ENCODE measurements around the gene NMNAT2. TPM values are rescaled to one million over a fixed set of nuclear protein-coding genes. Genes with fewer than 3 reads are reported as not detected.
A peak's percentile ranks its signal among the peaks of the same experiment; 100 is the strongest.

NMNAT2 gene
- total and polyA plus RNA-seq, 2 of the 4 experiments (the other 2 are of a cell fraction) = 0.36 to 2.4 TPM

- intact Hi-C loops (cut with micrococcal nuclease) (loop anchor here (5.0 kb wide), 2 partner anchors 188 to 403 kb away; partner anchors contain the start of gene SMG7), dilution Hi-C loops (cut with HindIII; ENCODE audit: low sequenced_read_pairs, unreplicated experiment) (no loop called here), in situ Hi-C loops (cut with MboI; ENCODE audit: low sequenced_read_pairs) (loop anchor here (10.0 kb wide), 1 partner anchor 341 kb away; no protein-coding TSS in a partner anchor)
- no peak overlapping the region for H2BK5ac ChIP-seq (ENCODE audit: low read depth, low read length, poor library complexity, severe bottlenecking)
- H3K56ac ChIP-seq (ENCODE audit: extremely low read depth, insufficient read depth, low read length) = no peak overlapping the region
- no peak overlapping the region for H3K4me2 ChIP-seq (ENCODE audit: low read depth, low read length)
- H2AK9ac ChIP-seq (replicated peaks; ENCODE audit: low read depth, low read length, poor library complexity) = no peak overlapping the region
- H4K5ac ChIP-seq (ENCODE audit: low read depth, low read length) = no peak overlapping the region
- peaks cover 17% of the 10 kb centered on the region for H3K9me1 ChIP-seq (ENCODE audit: insufficient read depth, low read length)
- no peak overlapping the region for H3K23ac ChIP-seq (ENCODE audit: low read depth, low read length)
- peak overlapping the region; percentile 31 for H2AK5ac ChIP-seq (ENCODE audit: low read depth, low read length)
- no peaks in the 10 kb centered on the region for H3K27me3 ChIP-seq (ENCODE audit: control insufficient read depth, insufficient read depth, low read length)
- H3K36me3 ChIP-seq (ENCODE audit: control insufficient read depth, insufficient read depth, low read length) = no peaks in the 10 kb centered on the region
- DNase-seq (no peak), ATAC-seq (ENCODE audit: low read depth) (no peak)
- no CpG with 5 or more reads among the region's 5 CpGs for WGBS, 2 experiments (ENCODE audit: extremely low coverage in 2 of 2, insufficient read length in 1 of 2)
- H4K91ac ChIP-seq (ENCODE audit: insufficient read depth, low read depth, low read length) = no peak overlapping the region
- no peak overlapping the region for H3K18ac ChIP-seq (ENCODE audit: low read depth, low read length)
- POLR2A ChIA-PET (ENCODE audit: unreplicated experiment) = no interaction called here
- no peak overlapping the region for H3K4ac ChIP-seq (ENCODE audit: low read depth, low read length)
- H3K14ac ChIP-seq (replicated peaks; ENCODE audit: low read depth, low read length) = no peak overlapping the region
- TF ChIP-seq RCOR1 (IDR thresholded peaks at IDR 0.05; ENCODE audit: insufficient replicate concordance, low read length) (no peak), CEBPB (IDR thresholded peaks at IDR 0.05; ENCODE audit: low read depth, low read length) (no peak), CHD1 (IDR thresholded peaks at IDR 0.05; ENCODE audit: low read depth, low read length) (no peak), ELK1 (IDR thresholded peaks at IDR 0.05; ENCODE audit: borderline replicate concordance, low read depth, low read length) (no peak), MXI1 (IDR thresholded peaks at IDR 0.05; ENCODE audit: borderline replicate concordance, low read depth, low read length) (no peak), USF2 (IDR thresholded peaks at IDR 0.05; ENCODE audit: low read depth, low read length) (no peak)
- no peak overlapping the region for H4K8ac ChIP-seq (ENCODE audit: low read depth in 2 of 2, low read length in 2 of 2)
- no peak overlapping the region; the same call in 2 of the 3 replicates for H2BK15ac ChIP-seq (ENCODE audit: low read depth, low read length)
- H3K9me3 ChIP-seq (ENCODE audit: control insufficient read depth, insufficient read depth, low read length) = 0 out of 2 replicates have a peak, but pooled peaks cover 2% of the 10 kb centered on the region
- BruUV-seq (replicated peaks) = no TSS peak
- no peak overlapping the region for H2BK20ac ChIP-seq (ENCODE audit: low read depth, low read length)
- H3K27ac ChIP-seq (ENCODE audit: insufficient read depth, low read length) = no peak overlapping the region
- H3K4me1 ChIP-seq (ENCODE audit: control insufficient read depth, insufficient read depth, low read length) = peaks cover 22% of the 10 kb centered on the region
- no peak overlapping the region for H3K9ac ChIP-seq (ENCODE audit: low read depth, low read length)
- H3K79me1 ChIP-seq (ENCODE audit: low read depth in 1 of 2, low read length in 2 of 2) = 0 out of 4 replicates have a peak, but pooled peaks cover 0 to 9% of the 10 kb centered on the region in 2 experiments
- no peaks in the 10 kb centered on the region; the same call in 1 of the 2 replicates for H4K20me1 ChIP-seq (ENCODE audit: insufficient read depth, low read length)
- CTCF ChIA-PET = no interaction called here
- no peak overlapping the region for H2BK120ac ChIP-seq (ENCODE audit: low read depth, low read length)
- H3K4me3 ChIP-seq (ENCODE audit: insufficient read depth, low read depth, low read length) = no peak overlapping the region
- no peak overlapping the region for H2AFZ ChIP-seq (replicated peaks; ENCODE audit: low read length, poor library complexity)
Measured at GRCh38 chr1:183284086-183284485, 134.1 kb downstream of the NMNAT2 start.

Measured in IMR-90 (cell line).